Measurements from ENCODE around the gene SLC2A4RG.

DNA sequence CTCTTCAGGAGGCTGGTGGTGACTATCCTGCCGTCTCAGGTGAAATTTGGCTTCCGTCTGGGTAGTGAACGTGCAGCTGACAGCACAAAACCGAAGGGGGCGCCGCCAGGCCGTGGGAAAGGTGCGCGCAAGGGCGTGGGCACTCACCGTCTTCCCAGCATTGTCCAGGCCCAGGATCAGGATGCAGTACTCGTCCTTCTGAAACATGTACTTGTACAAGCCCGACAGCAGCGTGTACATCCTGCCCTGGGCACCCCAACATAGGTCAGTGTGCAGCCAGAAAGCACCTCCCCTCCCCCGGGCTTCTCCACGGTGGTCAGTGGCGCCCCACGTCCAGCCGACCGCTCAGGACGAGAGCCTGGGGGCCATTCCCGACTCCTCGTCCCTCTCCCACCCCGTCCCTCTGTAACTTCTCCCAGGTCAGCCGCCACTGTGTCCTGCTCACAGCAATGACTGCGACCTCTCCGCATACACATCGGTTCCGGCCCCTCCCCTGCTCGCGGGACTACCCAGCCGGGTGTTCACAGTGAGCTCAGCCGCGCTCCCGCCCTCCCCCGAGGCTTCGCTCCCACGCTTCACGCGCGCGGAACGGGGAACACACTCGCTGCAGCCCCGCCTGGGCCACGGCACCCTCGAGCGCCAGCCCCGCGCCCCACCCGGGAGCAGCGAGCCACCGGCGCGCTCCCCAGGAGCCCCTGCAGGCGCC, 32.6 kb upstream of the SLC2A4RG start:
- TF ChIP-seq, protein P1, sequence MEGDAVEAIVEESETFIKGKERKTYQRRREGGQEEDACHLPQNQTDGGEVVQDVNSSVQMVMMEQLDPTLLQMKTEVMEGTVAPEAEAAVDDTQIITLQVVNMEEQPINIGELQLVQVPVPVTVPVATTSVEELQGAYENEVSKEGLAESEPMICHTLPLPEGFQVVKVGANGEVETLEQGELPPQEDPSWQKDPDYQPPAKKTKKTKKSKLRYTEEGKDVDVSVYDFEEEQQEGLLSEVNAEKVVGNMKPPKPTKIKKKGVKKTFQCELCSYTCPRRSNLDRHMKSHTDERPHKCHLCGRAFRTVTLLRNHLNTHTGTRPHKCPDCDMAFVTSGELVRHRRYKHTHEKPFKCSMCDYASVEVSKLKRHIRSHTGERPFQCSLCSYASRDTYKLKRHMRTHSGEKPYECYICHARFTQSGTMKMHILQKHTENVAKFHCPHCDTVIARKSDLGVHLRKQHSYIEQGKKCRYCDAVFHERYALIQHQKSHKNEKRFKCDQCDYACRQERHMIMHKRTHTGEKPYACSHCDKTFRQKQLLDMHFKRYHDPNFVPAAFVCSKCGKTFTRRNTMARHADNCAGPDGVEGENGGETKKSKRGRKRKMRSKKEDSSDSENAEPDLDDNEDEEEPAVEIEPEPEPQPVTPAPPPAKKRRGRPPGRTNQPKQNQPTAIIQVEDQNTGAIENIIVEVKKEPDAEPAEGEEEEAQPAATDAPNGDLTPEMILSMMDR (IDR thresholded peaks at IDR 0.05) = no peak
- TF ChIP-seq POLR2A (IDR thresholded peaks at IDR 0.05) = no peak

Measured in lower leg skin (tissue), 3 donors.